ENCODE measurements around the gene S100A4.
A peak's percentile ranks its signal among the peaks of the same experiment; 100 is the strongest.
"Not testable (repeated sequence)": the region's sequence is repeated elsewhere in the genome, so short reads cannot be mapped to it uniquely, and the experiment has no call there.

S100A4 gene

GRCh38 chr1:153520137-153520691 is 25.4 kb downstream of the S100A4 start:
- not testable (repeated sequence) for H3K4me3 ChIP-seq (ENCODE audit: extremely low read depth, insufficient read depth, low read length, poor library complexity, severe bottlenecking); H3K4me1 ChIP-seq (ENCODE audit: control insufficient read depth, insufficient read depth, low read length, poor library complexity, severe bottlenecking); H3K9me3 ChIP-seq (ENCODE audit: control insufficient read depth, low read length); H3K36me3 ChIP-seq (ENCODE audit: control insufficient read depth, insufficient read depth, low read length); H3K27ac ChIP-seq (ENCODE audit: low read depth, low read length, severe bottlenecking)
- 74 to 87% methylated on average over 3 of the region's 5 CpGs for WGBS, 2 experiments (ENCODE audit: insufficient coverage in 2 of 2)

DNA sequence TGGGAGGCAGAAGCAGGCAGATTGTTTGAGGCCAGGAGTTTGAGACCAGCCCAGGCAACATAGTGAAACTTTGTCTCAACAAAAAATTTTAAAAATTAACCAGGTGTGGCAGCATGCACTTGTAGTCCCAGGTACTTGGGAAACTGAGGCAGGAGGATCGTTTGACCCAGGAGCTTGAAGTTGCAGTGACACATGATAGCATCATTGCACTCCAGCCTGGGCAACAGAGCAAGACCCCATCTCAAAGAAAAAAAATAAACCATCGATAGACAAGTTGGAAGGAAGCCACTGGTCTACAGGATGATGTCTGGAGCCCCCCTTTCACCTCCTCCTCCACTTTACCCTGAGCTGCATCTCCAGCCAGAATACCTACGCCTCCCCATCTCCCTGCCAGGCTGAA is 26.4 kb downstream of the S100A4 start:
- 95 to 100% methylated on average over 2 of the region's 3 CpGs for WGBS, 2 experiments (ENCODE audit: insufficient coverage in 2 of 2)
- Histone ChIP-seq H3K27ac (ENCODE audit: low read depth, low read length, severe bottlenecking) (no peak overlapping the region), H3K4me1 (ENCODE audit: control insufficient read depth, insufficient read depth, low read length, poor library complexity, severe bottlenecking) (no peaks in the 10 kb centered on the region), H3K36me3 (ENCODE audit: control insufficient read depth, insufficient read depth, low read length) (no peaks in the 10 kb centered on the region), H3K4me3 (ENCODE audit: extremely low read depth, insufficient read depth, low read length, poor library complexity, severe bottlenecking) (no peak overlapping the region), H3K9me3 (ENCODE audit: control insufficient read depth, low read length) (no peaks in the 10 kb centered on the region)

- Histone ChIP-seq H3K36me3 (ENCODE audit: control insufficient read depth, insufficient read depth, low read length) (no peaks in the 10 kb centered on the region), H3K4me3 (ENCODE audit: extremely low read depth, insufficient read depth, low read length, poor library complexity, severe bottlenecking) (no peak overlapping the region), H3K27ac (ENCODE audit: low read depth, low read length, severe bottlenecking) (no peak overlapping the region), H3K9me3 (ENCODE audit: control insufficient read depth, low read length) (no peaks in the 10 kb centered on the region), H3K4me1 (ENCODE audit: control insufficient read depth, insufficient read depth, low read length, poor library complexity, severe bottlenecking) (no peaks in the 10 kb centered on the region)
- 60 to 83% methylated on average over 7 to 8 of the region's 8 CpGs for WGBS, 2 experiments (ENCODE audit: insufficient coverage in 2 of 2)
Measured at GRCh38 chr1:153515504-153516394, 29.9 kb downstream of the S100A4 start.

DNA sequence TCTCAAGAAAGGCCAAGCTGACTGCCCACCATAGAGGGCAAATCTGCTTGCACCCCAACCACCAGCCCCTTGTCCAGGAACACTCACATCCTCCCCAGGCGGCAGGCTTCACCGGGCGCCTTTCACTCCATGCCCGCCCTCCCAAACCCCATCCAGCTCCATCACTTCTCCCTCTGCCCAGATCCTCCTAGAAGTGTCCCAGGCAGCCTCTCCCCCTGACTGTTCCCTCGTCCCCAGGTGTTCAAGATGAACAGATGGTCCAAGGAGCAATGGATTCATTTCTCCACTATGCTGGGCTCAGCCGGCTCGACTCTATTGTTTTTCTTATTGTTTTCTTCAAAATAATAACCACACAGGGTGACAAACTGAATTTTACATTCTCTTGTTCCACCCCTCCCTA is 31.9 kb downstream of the S100A4 start:
- Histone ChIP-seq H3K27ac (ENCODE audit: low read depth, low read length, severe bottlenecking) (no peak overlapping the region), H3K4me1 (ENCODE audit: control insufficient read depth, insufficient read depth, low read length, poor library complexity, severe bottlenecking) (no peaks in the 10 kb centered on the region), H3K4me3 (ENCODE audit: extremely low read depth, insufficient read depth, low read length, poor library complexity, severe bottlenecking) (no peak overlapping the region), H3K36me3 (ENCODE audit: control insufficient read depth, insufficient read depth, low read length) (no peaks in the 10 kb centered on the region), H3K9me3 (ENCODE audit: control insufficient read depth, low read length) (no peaks in the 10 kb centered on the region)
- 92 to 97% methylated on average over 3 to 7 of the region's 7 CpGs for WGBS, 2 experiments (ENCODE audit: insufficient coverage in 2 of 2)

DNA sequence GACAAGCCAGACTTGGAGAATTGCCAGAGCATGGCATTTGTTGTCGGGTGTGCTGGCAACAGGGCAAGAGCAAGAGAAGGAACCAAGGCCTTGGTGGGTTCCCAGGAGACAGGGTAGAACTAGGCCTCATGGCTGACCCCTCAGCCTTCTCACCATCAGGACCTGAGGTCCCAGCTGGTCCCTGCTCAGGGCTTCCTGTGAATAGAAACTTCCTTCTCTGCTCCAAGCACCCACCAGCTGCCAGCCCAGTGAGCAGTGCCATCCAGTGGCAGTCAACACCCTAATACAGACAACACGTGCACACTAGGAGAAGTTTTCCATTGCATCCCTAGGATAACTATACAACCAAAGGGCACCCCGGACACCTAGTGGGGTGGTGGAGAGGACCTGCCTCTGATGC is 32.6 kb downstream of the S100A4 start:
- Histone ChIP-seq H3K4me3 (ENCODE audit: extremely low read depth, insufficient read depth, low read length, poor library complexity, severe bottlenecking) (no peak overlapping the region), H3K36me3 (ENCODE audit: control insufficient read depth, insufficient read depth, low read length) (no peaks in the 10 kb centered on the region), H3K27ac (ENCODE audit: low read depth, low read length, severe bottlenecking) (no peak overlapping the region), H3K9me3 (ENCODE audit: control insufficient read depth, low read length) (no peaks in the 10 kb centered on the region), H3K4me1 (ENCODE audit: control insufficient read depth, insufficient read depth, low read length, poor library complexity, severe bottlenecking) (peaks cover 4% of the 10 kb centered on the region)
- WGBS, 2 experiments (ENCODE audit: insufficient coverage in 2 of 2), result 89 to 100% methylated on average over 1 of the region's 3 CpGs

DNA sequence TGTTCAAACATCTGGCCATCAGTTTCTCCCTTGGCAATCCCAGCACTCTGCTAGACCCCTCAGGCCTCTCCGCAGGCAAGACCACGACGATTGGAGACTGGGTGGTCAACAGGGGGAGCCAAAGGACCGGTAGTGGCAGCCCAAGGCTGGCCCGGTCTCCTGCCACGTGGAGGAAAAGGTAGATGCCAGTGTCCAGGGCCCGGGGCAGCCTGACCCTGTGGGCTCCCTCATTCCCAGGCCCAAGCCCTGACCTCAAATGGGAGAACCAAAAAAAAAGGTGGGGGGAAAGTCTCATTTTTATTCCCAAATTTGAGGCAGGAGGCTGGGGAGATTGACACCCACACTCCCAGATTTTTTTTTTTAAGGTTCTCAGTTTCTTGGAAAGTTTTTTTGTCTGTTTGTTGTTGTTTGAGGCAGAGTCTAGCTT is 34.6 kb downstream of the S100A4 start:
- no peak overlapping the region for H3K27ac ChIP-seq (ENCODE audit: low read depth, low read length, severe bottlenecking)
- 0 to 2% methylated on average over 3 to 7 of the region's 7 CpGs for WGBS, 2 experiments (ENCODE audit: insufficient coverage in 2 of 2)
- H3K36me3 ChIP-seq (ENCODE audit: control insufficient read depth, insufficient read depth, low read length), result no peaks in the 10 kb centered on the region

GRCh38 chr1:153509729-153510354 is 35.8 kb downstream of the S100A4 start:
- Histone ChIP-seq H3K4me3 (ENCODE audit: extremely low read depth, insufficient read depth, low read length, poor library complexity, severe bottlenecking) (no peak overlapping the region), H3K9me3 (ENCODE audit: control insufficient read depth, low read length) (no peaks in the 10 kb centered on the region), H3K4me1 (ENCODE audit: control insufficient read depth, insufficient read depth, low read length, poor library complexity, severe bottlenecking) (peaks cover 18% of the 10 kb centered on the region), H3K27ac (ENCODE audit: low read depth, low read length, severe bottlenecking) (no peak overlapping the region), H3K36me3 (ENCODE audit: control insufficient read depth, insufficient read depth, low read length) (no peaks in the 10 kb centered on the region)
- WGBS, 2 experiments (ENCODE audit: insufficient coverage in 2 of 2), result 80% methylated on average over 1 of the region's 4 CpGs; no CpG with 5 or more reads in 1 of the 2 experiments

More for the DNA sequence above, 34.6 kb downstream of the S100A4 start:
- H3K4me1 ChIP-seq (ENCODE audit: control insufficient read depth, insufficient read depth, low read length, poor library complexity, severe bottlenecking), result peaks cover 14% of the 10 kb centered on the region
- no peaks in the 10 kb centered on the region for H3K9me3 ChIP-seq (ENCODE audit: control insufficient read depth, low read length)
- no peak overlapping the region for H3K4me3 ChIP-seq (ENCODE audit: extremely low read depth, insufficient read depth, low read length, poor library complexity, severe bottlenecking)

- H3K36me3 ChIP-seq (ENCODE audit: control insufficient read depth, insufficient read depth, low read length), result no peaks in the 10 kb centered on the region
- peaks cover 18% of the 10 kb centered on the region for H3K4me1 ChIP-seq (ENCODE audit: control insufficient read depth, insufficient read depth, low read length, poor library complexity, severe bottlenecking)
- H3K9me3 ChIP-seq (ENCODE audit: control insufficient read depth, low read length), result no peaks in the 10 kb centered on the region
- no peak overlapping the region for H3K4me3 ChIP-seq (ENCODE audit: extremely low read depth, insufficient read depth, low read length, poor library complexity, severe bottlenecking)
- WGBS, 2 experiments (ENCODE audit: insufficient coverage in 2 of 2), result 93 to 96% methylated on average over 3 of the region's 3 CpGs
- H3K27ac ChIP-seq (ENCODE audit: low read depth, low read length, severe bottlenecking), result no peak overlapping the region
Measured at GRCh38 chr1:153509036-153509435, 36.6 kb downstream of the S100A4 start.

GRCh38 chr1:153507926-153508583 is 37.6 kb downstream of the S100A4 start:
- H3K4me3 ChIP-seq (ENCODE audit: extremely low read depth, insufficient read depth, low read length, poor library complexity, severe bottlenecking), result no peak overlapping the region
- WGBS, 2 experiments (ENCODE audit: insufficient coverage in 2 of 2), result 94% methylated on average over 4 to 8 of the region's 11 CpGs
- H3K9me3 ChIP-seq (ENCODE audit: control insufficient read depth, low read length), result no peaks in the 10 kb centered on the region
- H3K4me1 ChIP-seq (ENCODE audit: control insufficient read depth, insufficient read depth, low read length, poor library complexity, severe bottlenecking), result peaks cover 18% of the 10 kb centered on the region
- H3K27ac ChIP-seq (ENCODE audit: low read depth, low read length, severe bottlenecking), result no peak overlapping the region
- no peaks in the 10 kb centered on the region for H3K36me3 ChIP-seq (ENCODE audit: control insufficient read depth, insufficient read depth, low read length)

DNA sequence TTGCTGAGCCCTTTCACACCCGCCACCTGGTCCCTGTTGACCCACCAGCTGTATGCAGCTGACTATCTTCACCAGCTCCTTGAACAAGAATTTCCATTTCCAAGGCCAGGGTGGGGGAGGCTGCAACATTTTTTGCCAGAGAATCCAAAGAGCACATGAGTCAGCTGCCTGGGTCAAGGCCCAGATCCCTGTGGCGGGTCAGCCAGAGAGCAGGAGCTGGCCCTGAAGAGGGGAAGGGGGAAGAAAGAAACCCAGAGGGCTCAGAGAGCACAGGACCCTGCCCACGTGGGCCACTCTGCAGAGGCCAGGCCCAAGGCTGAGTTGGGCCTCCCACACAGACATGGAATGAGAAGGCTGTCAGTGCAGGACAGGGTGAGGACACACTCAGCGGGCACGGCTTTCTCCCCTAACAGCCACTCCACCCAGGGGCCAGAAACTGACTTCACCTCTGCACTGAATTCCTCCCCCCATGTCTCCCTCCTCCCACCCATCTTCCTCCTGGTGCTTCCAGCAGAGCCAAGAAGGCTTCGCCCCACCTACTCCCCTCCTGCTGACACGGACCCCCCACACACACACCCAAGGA is 38.7 kb downstream of the S100A4 start:
- WGBS, 2 experiments (ENCODE audit: insufficient coverage in 2 of 2), result 71 to 78% methylated on average over 4 of the region's 7 CpGs
- H3K9me3 ChIP-seq (ENCODE audit: control insufficient read depth, low read length), result no peaks in the 10 kb centered on the region
- H3K36me3 ChIP-seq (ENCODE audit: control insufficient read depth, insufficient read depth, low read length), result no peaks in the 10 kb centered on the region
- peaks cover 18% of the 10 kb centered on the region for H3K4me1 ChIP-seq (ENCODE audit: control insufficient read depth, insufficient read depth, low read length, poor library complexity, severe bottlenecking)
- peak overlapping the region; percentile 13 for H3K27ac ChIP-seq (ENCODE audit: low read depth, low read length, severe bottlenecking)
- no peak overlapping the region for H3K4me3 ChIP-seq (ENCODE audit: extremely low read depth, insufficient read depth, low read length, poor library complexity, severe bottlenecking)
